Transverse colon (tissue), 4 donors: ENCODE measurements around the gene GTF3C6. TPM values are rescaled to one million over a fixed set of nuclear protein-coding genes. Genes with fewer than 3 reads are reported as not detected.

Experiments used
- DNase-seq: peaks from one replicate; pipeline ENCODE4 v3.0.0-alpha.2; 2019
- H3K27ac ChIP-seq, 4 donors: fragments of 200-600 bp; sonication (generic); 2 replicates each; pipeline ENCODE4 v1.5.1; 2016 to 2018; ENCODE audit warnings: inconsistent platforms in 4 of 4
- H3K27me3 ChIP-seq: fragments of 200-600 bp; sonication (generic); 2 replicates; pipeline ENCODE4 v1.5.1; 2017; ENCODE audit warnings: inconsistent platforms
- H3K36me3 ChIP-seq, 4 donors: fragments of 200-600 bp; sonication (generic); 2 replicates each; pipeline ENCODE4 v1.5.1; 2017 to 2019; ENCODE audit warnings: inconsistent platforms in 4 of 4
- H3K4me1 ChIP-seq, 4 donors: fragments of 200-600 bp; sonication (generic); 2 replicates each; pipeline ENCODE4 v1.5.1; 2017 to 2020; ENCODE audit warnings: inconsistent platforms in 4 of 4
- H3K4me3 ChIP-seq, 4 donors: fragments of 200-600 bp; sonication (generic); 1 replicate in 1 of 4; 2 replicates in 3 of 4; pipeline versions ENCODE4 v1.5.1 to v1.6.1; 2017 to 2019; ENCODE audit warnings: inconsistent platforms in 4 of 4
- H3K9me3 ChIP-seq, 2 donors: fragments of 200-600 bp; sonication (generic); 2 replicates each; pipeline ENCODE4 v1.5.1; 2017 to 2019; ENCODE audit warnings: inconsistent platforms in 2 of 2
- CTCF ChIP-seq, 5 experiments: fragments of 200-600 bp in 3 of 5; fragments of 450-650 bp in 2 of 5; sonication (generic) in 3 of 5; IDR thresholded peaks; 1 replicate in 2 of 5; 2 replicates in 3 of 5; pipeline ENCODE4 v1.5.1; 2016 to 2017; ENCODE audit warnings: antibody characterized with exemption in 5 of 5, inconsistent platforms in 3 of 5, mild to moderate bottlenecking in 2 of 5, moderate library complexity in 1 of 5
- EP300 ChIP-seq: sonication (generic); formaldehyde crosslinking; IDR thresholded peaks from one replicate; pipeline ENCODE4 v1.6.1; 2017; ENCODE audit warnings: antibody characterized with exemption, low read depth
- POLR2A ChIP-seq: fragments of 450-650 bp; IDR thresholded peaks from one replicate; pipeline ENCODE4 v1.6.1; 2016; ENCODE audit warnings: antibody characterized with exemption, mild to moderate bottlenecking, moderate library complexity
- POLR2AphosphoS5 ChIP-seq, 3 donors: sonication (generic); formaldehyde crosslinking; IDR thresholded peaks; one replicate each; pipeline ENCODE4 v1.6.1; 2016; ENCODE audit warnings: antibody characterized with exemption in 3 of 3
- WGBS, 2 donors: methylation state at CpG; one replicate each; pipeline ENCODE4 v1.1.5; 2018; ENCODE audit warnings: low coverage in 1 of 2; 5-methylcytosine and 5-hydroxymethylcytosine counted together
- in situ Hi-C, 4 donors: fragments of 200-750 bp; cut with MboI; loops; one replicate each; pipeline versions ENCODE4 v1.15.0 to v1.15.1; 2017; ENCODE audit warnings: low sequenced_read_pairs in 3 of 4, low pct_ligation_motif_present in 1 of 4, low pct_unique_long_range_greater_than_20kb in 1 of 4
- intact Hi-C: fragments of 100-400 bp; cut with DNase I; formaldehyde crosslinking; loops from one replicate; pipeline ENCODE4 v1.15.1; 2023; ENCODE audit warnings: low total_unique reads
- total RNA-seq, 4 donors: library from RNA; depleted of rRNA; stranded (reverse); fragments of >200 nt; gene quantifications; one replicate each; pipeline ENCODE4 v1.1.0, GENCODE V29; 2016

GTF3C6 gene
- total RNA-seq, 4 donors from 2014 or later: 13.5 to 53.4 (median 24.6) TPM

- TF ChIP-seq POLR2A: no peak
- TF ChIP-seq CTCF (IDR thresholded peaks at IDR 0.05): no peak
- 71 to 77% methylated on average over 1 to 2 of the region's 2 CpGs for WGBS, 2 donors
- intact Hi-C loops: no loop called here
- no peaks in the 10 kb centered on the region for H3K36me3 ChIP-seq
- no peak for DNase-seq
- no peaks in the 10 kb centered on the region for H3K9me3 ChIP-seq
- H3K27ac ChIP-seq: no peak overlapping the region
- peaks cover 0 to 4% (median 0%) of the 10 kb centered on the region in 4 donors for H3K4me1 ChIP-seq
- in situ Hi-C loops: loop anchor here (10.0 to 25.0 kb wide), 3 partner anchors 259 to 412 kb away; no protein-coding TSS in a partner anchor
- H3K27me3 ChIP-seq: no peaks in the 10 kb centered on the region
- no peak overlapping the region for H3K4me3 ChIP-seq
Measured at GRCh38 chr6:110946498-110946897, 12.0 kb upstream of the GTF3C6 start.

GRCh38 chr6:110949679-110950285, 8.7 kb upstream of the GTF3C6 start:
- no peaks in the 10 kb centered on the region for H3K27me3 ChIP-seq
- peaks cover 0 to 10% (median 4%) of the 10 kb centered on the region in 4 donors for H3K4me1 ChIP-seq
- no peak for DNase-seq
- no peaks in the 10 kb centered on the region for H3K36me3 ChIP-seq
- H3K27ac ChIP-seq: no peak overlapping the region
- in situ Hi-C loops: loop anchor here (5.0 to 25.0 kb wide), 5 partner anchors 262 to 415 kb away; no protein-coding TSS in a partner anchor
- no peak for TF ChIP-seq POLR2A
- TF ChIP-seq CTCF (IDR thresholded peaks at IDR 0.05): peak; percentile 49 to 68 (median 59)
- no peaks in the 10 kb centered on the region for H3K9me3 ChIP-seq
- 31 to 37% methylated on average over 6 to 8 of the region's 8 CpGs for WGBS, 2 donors
- intact Hi-C loops: loop anchor here (10.0 kb wide), 2 partner anchors 265 to 425 kb away; no protein-coding TSS in a partner anchor
- H3K4me3 ChIP-seq: no peak overlapping the region

GRCh38 chr6:110950440-110950839, 8.1 kb upstream of the GTF3C6 start:
- DNase-seq: no peak
- in situ Hi-C loops: loop anchor here in 2 of 4 donors (5.0 to 10.0 kb wide), 2 partner anchors 266 to 268 kb away; no protein-coding TSS in a partner anchor
- no peaks in the 10 kb centered on the region for H3K9me3 ChIP-seq

GRCh38 chr6:110951008-110951407, 7.5 kb upstream of the GTF3C6 start:
- H3K27ac ChIP-seq: no peak overlapping the region
- no peaks in the 10 kb centered on the region for H3K27me3 ChIP-seq
- H3K4me1 ChIP-seq: peaks cover 0 to 10% (median 4%) of the 10 kb centered on the region in 4 donors
- DNase-seq: no peak
- intact Hi-C loops (loop anchor here (10.0 kb wide), 2 partner anchors 266 to 426 kb away; no protein-coding TSS in a partner anchor), in situ Hi-C loops (loop anchor here in 2 of 4 donors (5.0 to 10.0 kb wide), 2 partner anchors 266 to 269 kb away; no protein-coding TSS in a partner anchor)
- H3K36me3 ChIP-seq: no peaks in the 10 kb centered on the region
- TF ChIP-seq CTCF (IDR thresholded peaks at IDR 0.05): no peak
- TF ChIP-seq EP300: no peak
- TF ChIP-seq POLR2AphosphoS5 (IDR thresholded peaks at IDR 0.05): no peak
- no peak for TF ChIP-seq POLR2A
- H3K9me3 ChIP-seq: no peaks in the 10 kb centered on the region
- no peak overlapping the region for H3K4me3 ChIP-seq
- WGBS, 2 donors: 50 to 89% methylated on average over 1 of the region's 1 CpG

More at GRCh38 chr6:110950440-110950839, 8.1 kb upstream of the GTF3C6 start:
- Histone ChIP-seq H3K27me3 (no peaks in the 10 kb centered on the region), H3K4me3 (no peak overlapping the region), H3K4me1 (peaks cover 0 to 10% (median 4%) of the 10 kb centered on the region in 4 donors), H3K27ac (no peak overlapping the region), H3K36me3 (no peaks in the 10 kb centered on the region)
- intact Hi-C loops: loop anchor here (10.0 kb wide), 2 partner anchors 266 to 426 kb away; no protein-coding TSS in a partner anchor
- TF ChIP-seq CTCF (IDR thresholded peaks at IDR 0.05): no peak
